Mucosa of stomach (tissue), 1 donor: ENCODE data around the gene PRIM1.
"Not testable (repeated sequence)": the region's sequence is repeated elsewhere in the genome, so short reads cannot be mapped to it uniquely, and the experiment has no call there.

ENCODE experiments used
- H3K27me3 ChIP-seq: one replicate; pipeline ENCODE4 v1.7.0; 2013; ENCODE audit warnings: mild to moderate bottlenecking, low read length; ENCODE audit not compliant: control insufficient read depth, insufficient read depth
- H3K36me3 ChIP-seq: one replicate; pipeline ENCODE4 v1.7.0; 2013; ENCODE audit warnings: low read length; ENCODE audit not compliant: control insufficient read depth, insufficient read depth
- H3K4me1 ChIP-seq: one replicate; pipeline ENCODE4 v1.7.0; 2013; ENCODE audit warnings: mild to moderate bottlenecking, low read length; ENCODE audit not compliant: control insufficient read depth, insufficient read depth
- H3K4me3 ChIP-seq: one replicate; pipeline ENCODE4 v1.7.0; 2013; ENCODE audit warnings: low read length
- H3K9ac ChIP-seq: one replicate; pipeline ENCODE4 v1.7.0; 2013; ENCODE audit warnings: mild to moderate bottlenecking, low read length, moderate library complexity
- H3K9me3 ChIP-seq: one replicate; pipeline ENCODE4 v1.7.0; 2013; ENCODE audit warnings: mild to moderate bottlenecking, low read length, moderate library complexity; ENCODE audit not compliant: control insufficient read depth
- donor health status: Pancreatic carcinoma.

Gene PRIM1

DNA sequence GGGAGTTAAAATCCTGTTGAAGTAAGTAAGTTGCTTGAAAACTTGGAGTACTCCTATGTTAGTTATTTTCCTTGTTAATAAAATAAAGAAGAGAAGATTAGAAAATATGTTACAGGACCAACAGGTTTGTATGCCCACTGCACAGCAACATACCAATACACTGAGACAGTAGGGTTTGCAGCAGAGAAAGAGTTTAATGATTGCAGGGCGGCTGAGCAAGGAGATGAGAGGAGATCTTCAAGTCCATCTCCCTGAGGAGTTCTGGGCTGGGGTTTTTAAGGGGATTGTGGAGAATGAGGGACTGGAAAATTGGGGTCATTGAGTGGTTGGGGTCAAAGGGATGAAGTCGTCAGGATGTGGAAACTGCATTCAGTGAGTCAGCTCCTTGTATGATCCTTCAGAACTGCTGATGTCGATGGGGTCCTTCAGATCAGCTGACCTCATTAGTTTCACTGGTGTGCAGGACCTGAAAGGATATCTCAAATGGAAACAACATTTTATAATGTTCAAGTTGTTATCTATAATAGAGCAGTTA is 6.7 kb upstream of the PRIM1 start:
- H3K4me1 ChIP-seq: no peaks in the 10 kb centered on the region
- no peaks in the 10 kb centered on the region for H3K9me3 ChIP-seq
- H3K9ac ChIP-seq: no peak overlapping the region
- no peak overlapping the region for H3K4me3 ChIP-seq
- no peaks in the 10 kb centered on the region for H3K36me3 ChIP-seq
- H3K27me3 ChIP-seq: no peaks in the 10 kb centered on the region

DNA sequence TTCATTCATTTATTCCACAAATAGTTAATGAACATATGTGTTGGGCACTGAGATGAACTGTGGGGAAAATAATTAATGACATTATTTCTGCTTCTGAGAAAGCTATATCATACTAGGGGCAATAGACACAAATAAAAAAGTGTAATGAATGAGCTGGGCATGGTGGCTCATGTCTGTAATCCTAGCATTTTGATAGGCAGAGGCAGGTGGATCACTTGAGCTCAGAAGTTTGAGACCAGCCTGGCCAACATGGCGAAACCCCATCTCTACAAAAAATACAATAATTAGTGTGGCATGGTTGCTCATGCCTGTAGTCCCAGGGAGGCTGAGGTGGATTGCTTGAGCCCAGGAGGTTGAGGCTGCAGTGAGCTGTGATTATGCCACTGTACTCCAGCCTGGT is 5.8 kb upstream of the PRIM1 start:
- H3K36me3 ChIP-seq, H3K9me3 ChIP-seq, H3K4me3 ChIP-seq, H3K27me3 ChIP-seq, H3K4me1 ChIP-seq, H3K9ac ChIP-seq: not testable (repeated sequence)

DNA sequence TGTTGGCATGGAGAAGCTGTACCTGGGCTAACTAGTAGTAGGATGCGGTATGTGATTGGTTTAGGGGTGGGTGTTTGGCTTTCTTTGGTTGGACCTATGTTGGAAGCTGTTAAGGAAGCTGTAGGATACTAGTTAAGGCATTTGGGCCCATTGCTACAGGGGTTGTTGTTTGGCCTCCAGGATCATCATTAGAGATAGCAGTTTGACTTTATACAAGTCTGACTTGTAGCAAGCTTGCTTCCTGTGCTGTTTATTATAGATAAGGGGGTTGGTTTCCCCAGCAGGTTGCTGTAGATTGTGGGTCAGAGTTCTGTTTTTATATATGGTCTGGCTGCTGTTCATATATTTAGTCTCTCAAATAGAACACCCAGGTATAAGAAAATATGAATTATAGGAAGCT is 1.4 kb upstream of the PRIM1 start:
- H3K9ac ChIP-seq: no peak overlapping the region
- H3K4me3 ChIP-seq: no peak overlapping the region
- no peaks in the 10 kb centered on the region for H3K9me3 ChIP-seq
- H3K36me3 ChIP-seq: no peaks in the 10 kb centered on the region
- H3K27me3 ChIP-seq: no peaks in the 10 kb centered on the region
- no peaks in the 10 kb centered on the region for H3K4me1 ChIP-seq

DNA sequence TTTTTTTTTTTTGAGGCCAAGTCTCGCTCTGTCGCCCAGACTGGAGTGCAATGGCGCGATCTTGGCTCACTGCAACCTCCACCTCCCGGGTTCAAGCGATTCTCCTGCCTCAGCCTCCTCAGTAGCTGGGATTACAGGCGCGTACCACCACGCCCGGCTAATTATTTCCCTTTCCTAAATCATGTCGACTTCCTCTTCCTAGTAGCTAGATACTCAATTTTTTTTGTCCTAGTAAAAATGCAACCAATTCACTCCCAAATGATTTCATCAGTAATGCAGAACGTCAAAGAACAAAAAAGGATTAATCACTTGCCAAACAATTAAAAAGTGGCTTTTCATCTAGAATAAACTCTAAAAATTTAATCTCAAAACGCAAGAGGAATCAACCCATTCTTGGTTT is 1.5 kb downstream of the PRIM1 start:
- H3K9ac ChIP-seq, H3K36me3 ChIP-seq, H3K4me1 ChIP-seq, H3K9me3 ChIP-seq, H3K27me3 ChIP-seq, H3K4me3 ChIP-seq: not testable (repeated sequence)

DNA sequence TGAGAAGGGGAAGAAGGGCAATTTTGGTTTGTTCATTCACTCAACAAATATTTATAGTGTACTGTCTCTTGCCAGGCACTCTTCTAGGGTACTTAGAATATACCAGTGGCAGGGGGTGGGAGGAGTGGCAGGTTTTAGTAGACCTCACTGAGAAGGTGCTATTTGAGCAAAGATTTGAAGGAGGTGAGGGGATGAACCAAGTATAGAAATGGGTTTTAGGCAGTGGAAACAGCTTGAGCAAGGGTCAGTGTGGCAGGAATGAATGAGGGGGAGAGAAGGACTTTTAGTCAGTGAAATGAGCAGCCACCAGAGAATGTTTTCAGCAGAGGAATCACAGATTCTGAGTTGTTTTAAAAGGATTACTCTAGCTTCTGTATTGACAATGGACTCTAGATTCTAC is 2.3 kb downstream of the PRIM1 start:
- Histone ChIP-seq H3K4me1 (no peaks in the 10 kb centered on the region), H3K36me3 (no peaks in the 10 kb centered on the region), H3K9me3 (no peaks in the 10 kb centered on the region), H3K4me3 (no peak overlapping the region), H3K27me3 (no peaks in the 10 kb centered on the region), H3K9ac (no peak overlapping the region)

DNA sequence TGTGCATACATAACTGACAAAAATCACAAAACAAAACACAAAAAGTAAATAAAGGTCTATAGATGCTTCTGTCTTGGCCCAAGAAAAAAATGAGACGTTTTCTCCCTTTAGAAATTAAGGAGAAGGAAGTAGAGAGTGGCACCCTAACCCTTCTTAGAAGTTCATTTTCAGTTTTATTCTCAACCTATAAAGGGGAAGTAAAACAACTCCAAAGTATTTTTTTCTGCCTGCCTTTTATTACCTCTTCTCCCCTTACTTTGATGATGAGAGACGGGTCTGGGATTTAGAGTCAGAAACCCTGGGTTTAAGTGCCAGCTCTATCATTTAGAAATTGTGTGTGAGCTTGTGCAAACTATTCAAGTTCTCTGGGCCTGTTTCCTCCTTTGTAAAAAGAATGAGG is 2.8 kb downstream of the PRIM1 start:
- H3K9ac ChIP-seq: no peak overlapping the region
- H3K9me3 ChIP-seq: no peaks in the 10 kb centered on the region

DNA sequence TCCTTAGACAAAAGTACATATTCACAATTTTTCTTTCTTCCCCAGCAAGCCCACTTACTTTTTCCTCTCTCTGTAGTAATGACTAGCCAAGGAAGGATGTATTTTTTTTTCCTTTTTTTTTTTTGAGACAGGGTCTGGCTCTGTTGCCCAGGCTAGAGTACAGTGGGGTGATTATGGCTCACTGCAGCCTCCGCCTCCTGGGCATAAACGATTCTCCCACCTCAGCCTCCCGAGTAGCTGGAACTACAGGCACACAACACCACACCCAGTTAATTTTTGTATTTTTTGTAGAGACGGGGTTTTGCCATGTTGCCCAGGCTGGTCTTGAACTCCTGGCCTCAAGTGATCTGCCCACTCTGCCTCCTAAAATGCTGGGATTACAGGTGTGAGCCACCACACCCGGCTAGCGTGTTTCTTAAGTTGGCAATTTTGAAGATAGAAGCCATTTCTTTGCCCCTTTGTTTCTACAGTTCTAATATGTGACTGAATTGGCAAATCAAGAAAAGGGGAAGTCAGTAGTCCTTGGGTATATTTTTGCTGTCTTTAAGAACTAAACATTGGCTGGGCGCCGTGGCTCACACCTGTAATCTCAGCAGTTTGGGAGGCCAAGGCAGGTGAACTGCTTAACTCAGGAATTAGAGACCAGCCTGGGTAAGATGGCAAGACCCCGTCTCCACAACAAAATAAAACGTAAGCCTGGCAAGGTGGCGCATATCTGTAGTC is 23.8 kb downstream of the PRIM1 start:
- Histone ChIP-seq H3K4me3 (no peak overlapping the region), H3K36me3 (no peaks in the 10 kb centered on the region)

More for the DNA sequence above, 2.8 kb downstream of the PRIM1 start:
- no peaks in the 10 kb centered on the region for H3K27me3 ChIP-seq
- H3K4me3 ChIP-seq: no peak overlapping the region
- no peaks in the 10 kb centered on the region for H3K36me3 ChIP-seq
- no peaks in the 10 kb centered on the region for H3K4me1 ChIP-seq

DNA sequence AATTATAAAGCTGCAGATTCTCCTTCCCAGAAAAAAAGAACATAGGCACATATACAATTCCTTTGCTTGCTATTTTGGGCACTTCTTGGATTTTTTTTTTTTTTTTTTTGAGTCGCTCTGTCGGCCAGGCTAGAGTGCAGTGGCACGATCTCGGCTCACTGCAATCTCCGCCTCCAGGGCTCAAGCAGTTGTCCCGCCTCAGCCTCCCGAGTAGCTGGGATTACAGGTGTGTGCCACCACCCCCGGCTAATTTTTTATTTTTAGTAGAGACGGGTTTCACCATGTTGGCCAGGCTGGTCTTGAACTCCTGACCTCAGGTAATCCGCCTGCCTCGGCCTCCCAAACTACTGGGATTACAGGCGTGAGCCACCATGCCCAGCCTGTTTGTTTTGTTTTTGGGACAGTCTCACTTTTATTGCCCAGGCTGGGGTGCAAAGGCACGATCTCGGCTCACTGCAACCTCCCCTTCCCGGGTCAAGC is 25.9 kb downstream of the PRIM1 start:
- not testable (repeated sequence) for H3K27me3 ChIP-seq, H3K9me3 ChIP-seq, H3K36me3 ChIP-seq
- H3K4me3 ChIP-seq: peak overlapping the region; percentile 100
- H3K4me1 ChIP-seq: peaks cover 40% of the 10 kb centered on the region
- peak overlapping the region; percentile 100 for H3K9ac ChIP-seq

More for the DNA sequence above, 23.8 kb downstream of the PRIM1 start:
- Histone ChIP-seq H3K27me3 (no peaks in the 10 kb centered on the region), H3K4me1 (peaks cover 20% of the 10 kb centered on the region), H3K9ac (no peak overlapping the region), H3K9me3 (no peaks in the 10 kb centered on the region)

DNA sequence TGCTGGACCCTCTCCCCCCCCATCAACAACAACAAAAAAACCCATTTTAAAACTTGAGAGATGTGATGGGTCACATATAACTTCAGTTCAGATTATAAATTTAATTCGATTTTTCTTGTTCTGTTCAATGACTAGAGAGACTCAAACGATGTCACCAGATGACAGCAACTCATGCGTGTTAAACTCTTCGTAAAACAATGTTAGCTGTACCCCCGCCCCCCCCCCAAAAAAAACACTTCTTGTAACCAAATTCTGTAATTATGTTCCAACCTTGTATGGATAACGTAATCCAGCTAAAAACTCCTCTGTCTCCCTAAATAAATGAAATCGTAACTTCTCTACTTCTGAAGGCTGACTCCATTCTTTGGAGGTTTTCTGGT is 26.4 kb downstream of the PRIM1 start:
- H3K9me3 ChIP-seq: no peaks in the 10 kb centered on the region
- peak overlapping the region; percentile 100 for H3K9ac ChIP-seq
- H3K4me3 ChIP-seq: peak overlapping the region; percentile 100
- H3K27me3 ChIP-seq: no peaks in the 10 kb centered on the region
- H3K4me1 ChIP-seq: peaks cover 46% of the 10 kb centered on the region
- H3K36me3 ChIP-seq: no peaks in the 10 kb centered on the region

DNA sequence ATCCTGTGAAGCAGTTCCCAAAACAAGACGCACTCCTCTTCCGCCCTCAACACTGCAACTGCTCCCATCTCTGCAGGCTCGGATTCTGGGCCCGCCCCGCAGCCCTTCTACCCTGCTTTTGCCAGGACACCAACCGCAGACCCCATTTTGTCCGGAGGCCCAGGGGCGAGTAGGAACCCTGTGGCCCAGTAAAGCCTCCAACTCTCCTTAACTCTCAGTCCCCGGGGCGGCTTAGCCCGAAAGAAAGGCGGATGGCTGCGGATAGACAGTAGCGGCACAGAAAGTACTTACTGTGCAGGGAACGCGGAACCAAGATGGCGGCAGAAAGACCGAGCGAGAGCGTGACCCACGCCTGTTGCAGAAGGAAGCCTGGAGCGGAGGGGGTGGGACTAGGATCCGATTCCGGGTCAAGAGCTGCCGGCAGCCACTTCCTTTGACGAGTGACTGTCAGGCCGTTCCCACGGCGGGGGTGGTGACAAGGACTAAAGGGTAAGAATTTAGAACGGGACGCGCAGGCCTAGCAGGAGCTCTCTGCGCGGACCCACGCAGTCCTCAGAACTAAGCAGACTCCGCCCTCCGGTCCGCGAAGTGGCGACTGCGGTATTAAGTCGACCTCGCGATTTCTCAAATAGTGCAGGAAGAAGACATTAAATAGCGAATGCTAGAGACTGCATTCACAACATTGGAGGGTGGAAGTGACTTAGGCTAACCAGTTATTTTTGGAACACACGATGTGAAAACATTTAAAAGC is 27.0 kb downstream of the PRIM1 start, which contains the start of gene NACA:
NACA (minus strand) TSS at position 328 of the 751 bp plus-strand sequence. CDS start 778 bp downstream, outside the sequence.
- Histone ChIP-seq H3K4me3 (peak within 1 kb of the TSS; percentile 100), H3K9ac (peak within 1 kb of the TSS; percentile 100), H3K4me1 (peaks cover 48% of the 10 kb centered on the region), H3K36me3 (peaks cover under 1% of the 10 kb centered on the region), H3K9me3 (no peaks in the 10 kb centered on the region), H3K27me3 (no peaks in the 10 kb centered on the region)

DNA sequence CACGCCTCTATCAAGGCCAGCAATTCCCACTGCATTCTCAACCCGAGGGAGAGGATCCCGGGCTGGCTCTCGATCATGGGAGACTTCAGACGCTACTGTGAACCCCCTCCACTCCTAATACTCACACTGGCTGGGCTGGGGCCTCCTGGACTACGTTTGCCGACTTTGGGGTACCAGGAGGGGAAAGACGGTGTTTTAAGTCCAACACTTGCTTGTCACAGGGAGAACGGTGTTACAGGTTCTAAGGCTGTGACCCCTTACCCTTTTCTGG is 27.5 kb downstream of the PRIM1 start:
- Histone ChIP-seq H3K36me3 (peaks cover 4% of the 10 kb centered on the region), H3K9me3 (no peaks in the 10 kb centered on the region), H3K27me3 (no peaks in the 10 kb centered on the region), H3K4me3 (peak overlapping the region; percentile 100), H3K4me1 (peaks cover 48% of the 10 kb centered on the region), H3K9ac (peak overlapping the region; percentile 100)

DNA sequence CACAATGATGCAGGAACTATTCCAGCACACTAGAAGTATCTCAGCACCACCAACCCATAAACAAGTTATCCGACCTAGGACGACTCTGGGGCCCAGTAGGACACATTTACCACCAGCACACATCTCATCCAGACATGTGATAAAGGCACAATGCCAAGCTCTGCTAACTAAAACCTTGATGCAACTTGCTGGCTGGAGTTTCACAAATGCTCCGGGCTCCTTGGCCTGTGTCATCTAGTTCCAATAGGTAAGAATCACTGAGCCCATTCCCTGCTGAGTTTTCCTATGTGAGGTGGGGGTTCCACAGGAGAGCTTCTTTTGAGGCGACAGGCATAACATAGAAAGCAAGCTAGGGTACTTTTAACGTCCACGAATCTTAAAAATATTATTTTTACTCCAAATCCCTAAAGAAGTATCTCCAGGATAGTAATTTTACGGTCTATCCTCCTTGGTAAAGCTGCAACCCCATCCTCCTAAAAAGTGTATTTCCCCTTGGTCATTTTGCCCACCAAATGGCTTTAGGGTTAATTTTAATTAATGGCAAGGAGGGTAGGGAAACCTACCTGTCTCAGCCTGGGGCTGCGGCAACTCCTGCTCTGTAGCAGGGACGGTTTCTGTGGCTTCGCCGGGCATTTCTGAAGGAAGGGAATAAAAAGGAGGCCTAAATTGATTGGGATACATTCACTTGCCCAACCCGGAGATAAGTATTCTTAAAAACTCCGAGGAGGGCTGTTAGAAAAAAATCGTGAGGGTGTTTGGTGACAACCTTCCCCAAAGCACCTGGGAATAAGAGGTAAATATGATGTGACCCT is 28.0 kb downstream of the PRIM1 start:
- Histone ChIP-seq H3K4me1 (peaks cover 48% of the 10 kb centered on the region), H3K36me3 (peaks cover 4% of the 10 kb centered on the region), H3K9ac (peak overlapping the region; percentile 100), H3K9me3 (no peaks in the 10 kb centered on the region), H3K27me3 (no peaks in the 10 kb centered on the region), H3K4me3 (peak overlapping the region; percentile 100)
